ENCODE data around the gene DDIT3. TPM values are rescaled to one million over a fixed set of nuclear protein-coding genes. Genes with fewer than 3 reads are reported as not detected.

Gene DDIT3
- total RNA-seq, 1 experiment from 2014 or later, result 15.6 TPM

DNA sequence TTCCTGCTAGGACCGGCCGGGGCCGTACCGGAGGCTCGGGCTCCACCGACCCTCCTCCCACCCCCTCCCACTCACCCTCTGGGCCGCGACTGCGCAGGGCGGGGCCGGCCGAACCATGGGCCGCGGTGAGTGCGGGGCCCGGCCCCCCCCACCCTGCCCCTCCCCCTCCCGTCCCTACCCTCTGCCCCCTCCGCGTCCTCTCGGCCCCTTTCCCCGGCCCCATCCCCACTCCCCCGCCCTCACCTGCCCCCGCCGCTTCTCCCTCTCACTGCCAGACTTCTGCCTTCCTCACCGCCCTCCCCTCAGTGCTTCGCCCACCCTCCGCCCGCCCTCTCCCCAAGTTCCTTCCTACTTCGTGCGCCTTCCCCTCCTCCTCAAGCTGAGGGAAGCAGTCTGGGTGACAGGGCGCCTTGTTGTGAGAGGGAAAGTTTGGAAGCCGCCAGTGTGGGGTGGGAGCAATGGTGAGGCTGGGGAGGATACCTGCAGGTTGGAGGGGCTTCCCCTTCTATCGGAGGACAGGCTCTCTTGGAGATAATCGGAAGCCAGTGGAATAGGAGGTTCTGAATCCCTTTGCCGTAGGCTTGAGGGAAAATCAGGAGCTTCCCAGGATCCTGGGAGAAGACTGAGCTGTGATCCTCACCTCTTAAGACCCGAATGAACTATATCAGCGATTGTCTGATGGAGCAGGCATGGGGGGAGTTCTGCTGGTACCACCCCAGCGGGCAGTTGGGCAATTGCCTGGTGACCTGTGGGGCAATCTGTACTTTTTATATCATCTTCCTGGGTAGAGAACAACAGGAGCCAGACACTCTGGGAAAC is 2.8 kb upstream of the DDIT3 start:
- Histone ChIP-seq H3K27me3 (ENCODE audit: insufficient read depth, low read depth) (no peaks in the 10 kb centered on the region), H3K4me3 (peak overlapping the region; percentile 98), H3K4me2 (peak overlapping the region; percentile 88), H3K4me1 (replicated peaks; ENCODE audit: insufficient read depth) (peaks cover 31% of the 10 kb centered on the region), H3K79me2 (ENCODE audit: low read depth) (peaks cover 46% of the 10 kb centered on the region), H4K20me1 (ENCODE audit: insufficient read depth) (peaks cover 35% of the 10 kb centered on the region), H3K36me3 (ENCODE audit: low read depth) (peaks cover 17% of the 10 kb centered on the region), H3K9me3 (ENCODE audit: insufficient read depth, low read depth) (no peaks in the 10 kb centered on the region), H3K27ac (peak overlapping the region; percentile 86), H2AFZ (no peak overlapping the region), H3K9me2 (ENCODE audit: insufficient read depth) (no peaks in the 10 kb centered on the region), H3F3A (ENCODE audit: insufficient read depth, low read depth) (peaks cover 40% of the 10 kb centered on the region)
- POLR2A ChIA-PET (ENCODE audit: unreplicated experiment), result interaction anchor here (0.9 kb wide), 1 partner anchor 76 kb away, joined by 16 read pairs; no protein-coding TSS in a partner anchor
- intact Hi-C loops (cut with micrococcal nuclease; ENCODE audit: unreplicated experiment), result loop anchor here (2.0 kb wide), 2 partner anchors 24 to 230 kb away; partner anchors contain the start of genes CDK4 and DCTN2
- no peak for DNase-seq
- BruUV-seq (replicated peaks), result TSS peak; percentile 38
- CTCF ChIA-PET, result interaction anchor here (0.6 kb wide), 1 partner anchor 50 kb away, joined by 8 read pairs; no protein-coding TSS in a partner anchor
- TF ChIP-seq EZH2 (IDR thresholded peaks at IDR 0.05; ENCODE audit: low read depth), result no peak
- TF ChIP-seq, protein P1, sequence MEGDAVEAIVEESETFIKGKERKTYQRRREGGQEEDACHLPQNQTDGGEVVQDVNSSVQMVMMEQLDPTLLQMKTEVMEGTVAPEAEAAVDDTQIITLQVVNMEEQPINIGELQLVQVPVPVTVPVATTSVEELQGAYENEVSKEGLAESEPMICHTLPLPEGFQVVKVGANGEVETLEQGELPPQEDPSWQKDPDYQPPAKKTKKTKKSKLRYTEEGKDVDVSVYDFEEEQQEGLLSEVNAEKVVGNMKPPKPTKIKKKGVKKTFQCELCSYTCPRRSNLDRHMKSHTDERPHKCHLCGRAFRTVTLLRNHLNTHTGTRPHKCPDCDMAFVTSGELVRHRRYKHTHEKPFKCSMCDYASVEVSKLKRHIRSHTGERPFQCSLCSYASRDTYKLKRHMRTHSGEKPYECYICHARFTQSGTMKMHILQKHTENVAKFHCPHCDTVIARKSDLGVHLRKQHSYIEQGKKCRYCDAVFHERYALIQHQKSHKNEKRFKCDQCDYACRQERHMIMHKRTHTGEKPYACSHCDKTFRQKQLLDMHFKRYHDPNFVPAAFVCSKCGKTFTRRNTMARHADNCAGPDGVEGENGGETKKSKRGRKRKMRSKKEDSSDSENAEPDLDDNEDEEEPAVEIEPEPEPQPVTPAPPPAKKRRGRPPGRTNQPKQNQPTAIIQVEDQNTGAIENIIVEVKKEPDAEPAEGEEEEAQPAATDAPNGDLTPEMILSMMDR (conservative IDR thresholded peaks at IDR 0.05), result 0 out of 2 replicates have a peak, but pooled peaks have one; percentile 16

DNA sequence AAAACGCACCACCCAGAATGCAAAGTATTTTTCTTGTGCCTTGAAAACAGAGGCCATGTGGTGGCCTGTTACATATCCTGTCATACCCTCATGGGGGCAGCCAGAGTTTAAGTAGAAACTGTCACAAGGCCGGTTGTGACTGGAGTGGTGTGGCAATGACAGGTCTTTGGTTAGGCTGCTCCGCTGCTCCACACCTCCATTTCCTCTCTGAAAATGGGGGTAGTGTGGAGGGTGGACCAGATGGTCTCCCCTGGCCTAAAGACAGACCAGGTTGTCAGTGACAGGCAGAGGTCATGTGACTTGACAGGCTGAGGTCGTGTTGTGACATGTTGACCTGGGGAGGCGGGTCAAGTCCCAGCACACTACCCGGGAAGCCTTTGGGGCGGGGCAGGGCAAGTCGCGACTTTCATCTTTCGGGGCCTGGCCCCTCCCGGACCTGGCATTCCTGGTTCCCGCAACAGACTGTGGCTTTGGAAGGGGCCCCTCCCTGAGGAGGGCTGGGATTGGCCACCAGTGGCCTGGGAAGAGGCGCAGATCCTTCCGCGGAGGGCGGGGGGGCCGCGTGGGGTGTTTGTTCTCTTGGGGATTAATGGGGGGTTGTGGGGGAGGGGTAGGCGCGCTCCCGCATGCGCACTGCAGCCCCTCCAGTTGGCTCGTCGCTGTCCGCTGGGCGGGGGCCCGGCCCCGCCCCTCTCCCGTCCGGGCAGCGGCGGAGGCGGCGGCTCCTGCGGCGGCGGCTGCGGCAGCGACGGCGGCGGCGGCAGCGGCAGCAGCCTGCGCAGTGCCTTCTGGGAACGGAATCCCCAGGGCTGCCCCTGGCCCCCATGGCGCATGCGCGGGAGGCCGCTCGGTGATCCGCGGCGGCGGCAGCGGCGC is 1.9 kb upstream of the DDIT3 start, which contains the start of gene MBD6:
Gene MBD6, plus strand, starts transcription at position 814 of the 876 bp plus-strand sequence. CDS start 1,480 bp downstream, outside the sequence.
- intact Hi-C loops (cut with micrococcal nuclease; ENCODE audit: unreplicated experiment), result loop anchor here (2.0 kb wide), 2 partner anchors 25 to 231 kb away; partner anchors contain the start of genes CDK4 and DCTN2
- Histone ChIP-seq H3K36me3 (ENCODE audit: low read depth) (peaks cover 25% of the 10 kb centered on the region), H3K4me3 (peak within 1 kb of the TSS; percentile 98), H2AFZ (peak within 1 kb of the TSS; percentile 75), H3K4me1 (replicated peaks; ENCODE audit: insufficient read depth) (peaks cover 34% of the 10 kb centered on the region), H3F3A (ENCODE audit: insufficient read depth, low read depth) (peaks cover 45% of the 10 kb centered on the region), H3K9me2 (ENCODE audit: insufficient read depth) (no peaks in the 10 kb centered on the region), H3K79me2 (ENCODE audit: low read depth) (peaks cover 55% of the 10 kb centered on the region), H4K20me1 (ENCODE audit: insufficient read depth) (peaks cover 43% of the 10 kb centered on the region), H3K27me3 (ENCODE audit: insufficient read depth, low read depth) (no peaks in the 10 kb centered on the region), H3K9me3 (ENCODE audit: insufficient read depth, low read depth) (no peaks in the 10 kb centered on the region), H3K27ac (peak within 1 kb of the TSS; percentile 86), H3K4me2 (peak within 1 kb of the TSS; percentile 88)
- TF ChIP-seq EZH2 (IDR thresholded peaks at IDR 0.05; ENCODE audit: low read depth), result no peak
- TF ChIP-seq, protein P1 (conservative IDR thresholded peaks at IDR 0.05), result no peak; the same call in 1 of the 2 replicates
- peak; percentile 72 to 87 for DNase-seq
- ChIA-PET CTCF (interaction anchor here (0.6 kb wide), 1 partner anchor 51 kb away, joined by 8 read pairs; no protein-coding TSS in a partner anchor), POLR2A (ENCODE audit: unreplicated experiment) (no interaction called here)
- BruUV-seq (replicated peaks), result no TSS peak

DNA sequence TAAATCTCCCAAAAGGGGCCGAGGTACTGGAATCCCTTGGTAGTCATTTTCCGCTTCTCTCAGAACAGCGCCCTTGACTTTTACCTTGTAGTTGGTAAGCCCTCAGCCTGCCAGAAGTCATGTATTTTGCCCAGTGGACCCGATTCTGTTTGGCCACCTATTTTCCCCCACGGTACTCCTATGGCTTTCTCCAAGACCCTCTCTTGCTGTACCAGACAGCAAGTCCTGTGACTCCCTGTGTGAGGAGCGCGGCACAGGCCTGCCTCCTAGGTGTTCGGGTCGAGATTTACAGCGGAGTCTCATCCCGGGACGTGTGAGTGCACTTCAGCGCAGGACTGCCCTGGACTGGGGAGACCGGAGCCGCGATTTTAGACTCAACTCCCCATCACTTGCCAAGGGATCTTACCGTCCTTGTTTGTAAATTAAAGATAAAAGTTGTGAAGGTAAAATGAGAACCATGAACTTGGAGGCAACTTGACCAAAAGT is 1.3 kb upstream of the DDIT3 start:
- peak overlapping the region; percentile 48; the same call in 1 of the 2 replicates for H3K4me3 ChIP-seq
- peaks cover 50% of the 10 kb centered on the region for H4K20me1 ChIP-seq (ENCODE audit: insufficient read depth)
- no peaks in the 10 kb centered on the region for H3K27me3 ChIP-seq (ENCODE audit: insufficient read depth, low read depth)
- intact Hi-C loops (cut with micrococcal nuclease; ENCODE audit: unreplicated experiment), result loop anchor here (2.0 kb wide), 2 partner anchors 25 to 231 kb away; partner anchors contain the start of genes CDK4 and DCTN2
- ChIA-PET CTCF (no interaction called here), POLR2A (ENCODE audit: unreplicated experiment) (no interaction called here)
- peaks cover 32% of the 10 kb centered on the region for H3K36me3 ChIP-seq (ENCODE audit: low read depth)
- no peaks in the 10 kb centered on the region for H3K9me3 ChIP-seq (ENCODE audit: insufficient read depth, low read depth)
- TF ChIP-seq EZH2 (IDR thresholded peaks at IDR 0.05; ENCODE audit: low read depth), result no peak
- H3K79me2 ChIP-seq (ENCODE audit: low read depth), result peaks cover 60% of the 10 kb centered on the region
- peaks cover 34% of the 10 kb centered on the region for H3K4me1 ChIP-seq (replicated peaks; ENCODE audit: insufficient read depth)
- H3F3A ChIP-seq (ENCODE audit: insufficient read depth, low read depth), result peaks cover 50% of the 10 kb centered on the region
- H2AFZ ChIP-seq, result no peak overlapping the region
- peak in 1 of 2 experiments; percentile 12 for DNase-seq
- H3K27ac ChIP-seq, result peak overlapping the region; percentile 86
- BruUV-seq (replicated peaks), result no TSS peak
- H3K9me2 ChIP-seq (ENCODE audit: insufficient read depth), result no peaks in the 10 kb centered on the region
- peak overlapping the region; percentile 88 for H3K4me2 ChIP-seq
